ELR (cell line): Measurements from ENCODE around the gene NEURL1B.
"Not testable (repeated sequence)": the region's sequence is repeated elsewhere in the genome, so short reads cannot be mapped to it uniquely, and the experiment has no call there.

Experiments used
- DNase-seq: peaks from one replicate; pipeline ENCODE4 v3.0.0-alpha.2; 2015; ENCODE audit warnings: low read depth

NEURL1B gene

GRCh38 chr5:172657524-172658233, 16.6 kb downstream of the NEURL1B start:
- DNase-seq = not testable (repeated sequence)

- no peak for DNase-seq
These were observed 17.3 kb downstream of the NEURL1B start for GRCh38 chr5:172658391-172658790.

- no peak for DNase-seq
These were observed 18.0 kb downstream of the NEURL1B start for GRCh38 chr5:172658961-172659501.

DNA sequence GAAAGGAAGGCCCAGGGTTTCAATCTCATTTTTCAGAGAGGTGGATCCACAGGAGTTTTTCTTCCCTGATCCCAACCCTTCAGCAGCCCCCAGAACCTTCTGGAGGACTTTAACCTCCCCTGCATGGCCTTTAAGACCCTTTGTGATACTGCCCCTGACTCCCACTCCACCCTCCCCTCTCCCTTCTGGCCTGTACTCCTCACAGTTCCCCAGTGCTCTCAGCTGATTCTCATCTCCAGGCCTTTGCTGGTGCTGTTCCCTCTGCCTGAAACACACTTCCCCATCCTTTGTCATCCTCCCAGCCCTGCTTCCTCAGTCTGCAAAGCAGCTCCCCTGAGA, 18.5 kb downstream of the NEURL1B start:
- DNase-seq = no peak

- peak; percentile 87 for DNase-seq
These were observed 19.0 kb downstream of the NEURL1B start for GRCh38 chr5:172659909-172660628.

DNA sequence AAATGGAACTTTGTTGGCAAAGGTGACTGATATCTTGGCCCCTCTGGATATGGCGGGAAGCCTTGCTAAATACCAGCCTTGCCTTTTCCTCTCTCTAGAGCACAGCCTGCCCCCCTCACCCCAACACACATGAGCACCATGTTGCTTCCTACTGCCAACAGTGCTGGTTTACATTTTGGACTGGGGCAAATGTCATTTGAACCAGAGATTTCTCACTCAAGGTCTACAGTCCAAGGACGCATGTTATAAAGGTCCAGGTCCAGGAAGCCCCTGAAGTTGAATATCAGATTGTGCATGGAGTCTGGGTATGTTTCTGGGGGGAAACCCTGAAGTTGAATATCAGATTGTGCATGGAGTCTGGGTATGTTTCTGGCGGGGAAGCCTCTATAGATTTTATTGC, 19.9 kb downstream of the NEURL1B start:
- DNase-seq = no peak

- DNase-seq = no peak
These were observed 20.5 kb downstream of the NEURL1B start for GRCh38 chr5:172661526-172661925.

DNA sequence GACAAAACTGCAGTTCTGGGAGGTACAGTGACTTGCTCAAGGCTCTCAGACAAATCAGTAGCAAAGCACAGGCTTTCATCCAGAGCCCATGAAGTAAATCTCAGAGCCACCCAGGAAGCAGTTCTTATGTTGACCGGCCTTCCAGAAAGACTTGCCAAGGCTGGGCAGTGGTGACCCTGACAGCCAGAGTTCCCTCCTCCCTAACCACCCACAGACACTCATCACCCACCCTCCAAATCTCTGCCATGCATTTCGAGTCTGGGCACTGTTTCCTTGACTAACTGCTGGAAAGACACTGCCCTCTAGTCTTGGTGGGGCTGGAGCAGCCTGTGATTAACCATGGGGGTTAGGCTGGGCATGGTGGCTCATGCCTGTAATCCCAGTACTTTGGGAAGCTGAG, 21.5 kb downstream of the NEURL1B start:
- DNase-seq = no peak

GRCh38 chr5:172664018-172664417, 23.0 kb downstream of the NEURL1B start:
- no peak for DNase-seq

GRCh38 chr5:172664681-172665541, 23.8 kb downstream of the NEURL1B start:
- no peak for DNase-seq

GRCh38 chr5:172666251-172666650, 25.2 kb downstream of the NEURL1B start:
- DNase-seq = no peak

DNA sequence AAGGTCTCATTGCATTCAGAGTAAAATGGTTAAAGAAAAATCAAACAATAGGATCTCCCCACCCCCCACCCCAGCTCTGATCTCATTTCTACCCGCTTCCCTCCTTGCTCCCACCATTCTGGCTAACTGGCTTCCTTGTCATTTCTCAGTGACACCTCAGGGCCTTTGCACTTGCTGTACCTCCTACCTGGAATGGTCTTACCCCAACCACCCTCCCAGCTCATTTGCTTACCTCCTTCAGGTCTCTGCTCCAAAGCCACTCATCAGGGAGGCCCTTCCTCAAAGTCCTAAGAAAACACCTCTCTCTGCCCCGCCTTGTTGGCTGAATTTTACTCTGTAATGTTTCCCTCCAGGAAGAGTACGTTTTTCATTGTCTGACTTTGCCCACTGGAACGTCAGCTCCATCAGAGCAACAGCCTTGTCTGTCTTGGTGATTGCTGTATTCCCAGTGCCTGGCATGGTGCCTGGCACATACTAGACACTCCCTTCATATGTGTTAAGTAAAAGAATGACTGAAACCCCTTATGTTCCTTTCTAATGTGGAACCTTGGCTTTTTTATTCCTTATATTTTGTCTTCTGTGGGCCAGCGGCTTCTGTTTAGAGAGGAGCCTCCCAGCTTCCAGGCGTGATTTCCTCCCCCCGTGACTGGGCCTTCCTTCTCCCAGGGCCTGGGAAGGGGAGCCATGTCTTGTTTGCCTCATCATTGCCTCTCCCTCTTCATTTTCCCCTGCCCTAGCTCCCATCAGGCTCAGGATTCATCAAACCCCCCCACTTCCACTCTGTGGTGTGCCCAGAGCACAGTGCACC, 26.9 kb downstream of the NEURL1B start:
- no peak for DNase-seq

GRCh38 chr5:172668594-172669071, 27.6 kb downstream of the NEURL1B start:
- DNase-seq = no peak

- DNase-seq = no peak
These were observed 28.4 kb downstream of the NEURL1B start for GRCh38 chr5:172669386-172670004.

GRCh38 chr5:172670005-172670402, 28.9 kb downstream of the NEURL1B start:
- no peak for DNase-seq

GRCh38 chr5:172670444-172670843, 29.4 kb downstream of the NEURL1B start:
- DNase-seq = no peak

DNA sequence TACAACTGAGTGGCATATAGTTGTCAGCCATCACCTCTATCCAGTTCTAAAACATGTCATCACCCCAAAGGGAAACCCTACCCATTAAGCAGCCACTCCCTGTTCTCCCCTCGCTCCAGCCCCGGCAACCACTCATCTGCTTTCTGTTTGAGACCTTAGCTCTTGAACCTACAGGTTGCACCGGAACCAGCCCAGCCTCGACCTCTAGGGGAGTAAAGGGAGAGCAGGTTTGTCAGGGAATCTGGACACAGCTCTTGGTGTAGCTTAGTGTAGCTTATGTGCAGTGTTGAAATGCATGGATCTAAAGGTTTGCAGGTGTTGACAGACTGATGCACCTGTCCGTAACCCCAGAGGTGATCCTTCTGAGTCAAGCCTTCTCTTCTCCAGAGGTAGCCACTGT, 30.0 kb downstream of the NEURL1B start:
- DNase-seq = no peak

- DNase-seq = no peak
These were observed 31.6 kb downstream of the NEURL1B start for GRCh38 chr5:172672681-172673080.

GRCh38 chr5:172674155-172674554, 33.1 kb downstream of the NEURL1B start:
- no peak for DNase-seq

DNA sequence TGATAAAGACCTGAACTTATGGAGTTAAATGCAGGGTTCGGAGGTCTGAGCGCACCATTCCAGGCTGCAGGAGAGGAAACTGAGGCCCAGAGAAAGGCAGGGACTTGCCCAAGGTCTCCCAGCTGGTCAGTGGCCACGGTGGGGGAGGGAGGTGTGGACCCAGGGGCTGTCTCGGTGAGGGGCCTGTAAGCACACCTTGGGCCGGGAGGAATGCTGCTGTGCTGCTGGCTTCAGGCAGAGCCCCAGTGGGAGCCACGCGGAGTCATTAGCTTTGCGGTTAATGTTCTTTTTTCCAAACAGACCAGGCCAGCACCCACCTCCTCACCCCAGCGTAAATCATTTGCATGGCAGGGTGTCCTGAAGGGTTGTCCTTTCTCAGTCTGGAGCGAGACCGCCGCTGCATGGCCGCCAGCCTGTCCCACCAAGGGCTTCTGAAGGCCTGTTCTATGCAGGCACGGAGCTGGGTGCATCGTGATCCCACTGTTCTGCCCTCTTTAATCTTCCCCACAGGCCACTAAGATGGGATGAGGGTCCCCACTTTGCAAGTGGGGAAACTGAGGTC, 35.9 kb downstream of the NEURL1B start:
- DNase-seq = no peak
